GM18502 (cell line): ENCODE measurements around the gene SLC35B1.

Experiments used
- ATAC-seq: cut with Tn5 transposase; IDR thresholded peaks from one replicate; pipeline ENCODE4 v1.9.1; 2021; ENCODE audit warnings: mild to moderate bottlenecking; ENCODE audit not compliant: unreplicated experiment, poor library complexity

The SLC35B1 gene

DNA sequence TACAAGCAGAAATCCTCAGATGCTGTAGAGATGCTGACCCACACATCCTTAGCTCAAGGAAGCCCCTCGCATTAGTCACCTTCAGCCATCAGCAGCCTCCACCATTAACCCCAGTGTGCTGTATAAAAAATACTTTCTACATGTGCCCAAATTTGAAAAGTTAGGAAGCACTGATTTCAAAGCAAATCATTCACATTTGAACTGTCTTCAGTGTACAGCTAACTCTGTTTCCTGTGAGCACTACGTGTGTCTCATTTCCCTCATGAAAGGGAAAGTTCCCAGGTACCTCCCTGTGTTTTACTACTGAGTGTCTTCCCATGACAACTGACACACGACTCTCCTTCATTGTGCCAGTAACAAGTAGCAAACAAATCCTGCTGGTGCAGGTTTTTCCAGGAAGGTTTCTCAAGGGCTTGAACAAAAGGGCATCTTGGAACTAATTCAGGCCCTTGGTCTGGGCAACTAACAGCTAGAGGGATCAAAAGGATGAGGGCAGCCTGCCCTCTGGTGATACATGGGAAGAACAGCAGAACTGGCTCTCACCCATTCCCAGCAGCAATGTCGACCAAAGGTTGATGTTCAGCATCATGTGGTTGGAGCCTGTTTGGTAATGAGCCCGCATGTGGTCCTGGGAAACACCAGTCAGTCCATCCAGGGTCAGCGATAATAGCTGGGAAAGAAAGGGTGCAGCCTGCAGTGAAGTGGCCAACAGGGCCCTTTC lies 4.0 kb downstream of the SLC35B1 start:
- no peak for ATAC-seq

GRCh38 chr17:49700960-49701359 lies 6.8 kb downstream of the SLC35B1 start:
- ATAC-seq, result no peak

DNA sequence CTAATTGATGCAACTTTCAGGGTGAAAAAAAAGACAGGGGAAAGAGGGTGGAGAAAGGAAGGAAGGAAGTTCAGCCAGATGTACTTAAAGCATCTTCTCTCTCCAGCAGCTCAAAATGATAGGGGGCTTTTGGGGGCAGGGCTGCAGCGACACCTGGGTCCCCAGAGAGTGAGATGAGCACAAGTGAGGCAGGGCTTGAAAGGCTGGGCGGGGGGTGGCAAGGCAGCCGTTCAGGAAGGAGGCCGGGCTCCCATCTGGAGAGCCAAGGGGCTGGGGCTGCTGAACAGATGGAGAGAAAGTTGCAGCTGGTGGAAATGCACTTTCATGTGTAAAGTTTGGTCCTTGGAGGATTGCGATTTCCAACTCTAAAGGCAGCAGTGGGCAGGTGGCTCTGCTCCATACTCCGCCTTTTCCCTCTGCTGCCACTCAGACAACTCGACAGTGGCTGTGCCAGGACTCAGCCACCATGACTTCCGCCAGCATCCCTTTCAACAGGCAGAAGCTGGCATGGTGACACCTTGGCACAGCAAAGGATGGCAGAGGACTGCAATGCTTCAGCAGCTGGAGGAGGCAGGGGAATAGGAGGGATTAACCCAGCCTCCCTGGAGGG lies 7.7 kb downstream of the SLC35B1 start:
- ATAC-seq, result no peak

DNA sequence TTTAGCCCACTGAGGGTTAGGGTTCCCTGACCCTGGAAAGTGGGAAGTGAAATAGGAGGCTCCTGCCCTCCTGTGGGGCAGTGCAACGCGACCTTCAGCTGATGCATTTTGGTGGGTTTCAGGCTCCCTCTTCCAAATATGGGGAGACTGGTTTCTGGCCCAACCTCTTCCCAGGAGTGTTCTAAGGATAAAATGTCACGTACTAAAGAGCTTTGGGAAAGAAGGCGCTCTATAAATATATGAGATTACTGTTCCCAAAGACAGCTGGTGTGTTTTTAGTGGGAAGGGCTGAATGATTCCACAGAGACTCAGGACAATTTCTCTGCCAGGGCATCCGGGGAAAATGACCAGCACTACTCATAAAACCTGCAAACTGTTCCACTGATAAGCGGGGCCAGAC lies 9.8 kb downstream of the SLC35B1 start:
- no peak for ATAC-seq

DNA sequence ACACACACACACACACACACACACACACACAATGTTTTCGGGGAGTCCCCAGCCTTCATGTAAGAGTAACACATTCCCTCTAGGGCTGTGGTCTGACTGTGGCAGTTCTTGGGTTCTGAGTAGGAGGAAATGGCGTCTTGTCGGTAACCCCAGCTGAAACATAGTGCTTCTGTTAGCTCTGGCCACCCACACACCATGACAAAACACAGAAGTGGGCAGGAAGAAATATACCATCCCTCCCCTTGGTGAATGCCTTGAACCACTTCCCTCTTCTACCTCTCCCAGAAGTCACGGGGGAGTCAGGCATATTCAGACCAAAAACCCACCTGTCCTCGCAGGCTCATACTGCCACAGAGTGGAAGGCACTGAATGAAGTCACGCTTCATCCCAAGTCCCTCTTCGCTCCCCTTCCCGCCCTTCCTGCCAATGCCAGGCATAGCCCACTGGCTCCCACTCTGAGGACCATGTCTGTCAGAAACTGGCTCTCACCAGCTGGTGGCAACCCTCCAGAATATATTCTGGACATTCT lies 11.5 kb downstream of the SLC35B1 start:
- peak; percentile 58 for ATAC-seq

GRCh38 chr17:49695698-49696232 lies 12.0 kb downstream of the SLC35B1 start:
- ATAC-seq, result no peak

GRCh38 chr17:49694847-49695697 lies 12.7 kb downstream of the SLC35B1 start:
- ATAC-seq, result no peak

DNA sequence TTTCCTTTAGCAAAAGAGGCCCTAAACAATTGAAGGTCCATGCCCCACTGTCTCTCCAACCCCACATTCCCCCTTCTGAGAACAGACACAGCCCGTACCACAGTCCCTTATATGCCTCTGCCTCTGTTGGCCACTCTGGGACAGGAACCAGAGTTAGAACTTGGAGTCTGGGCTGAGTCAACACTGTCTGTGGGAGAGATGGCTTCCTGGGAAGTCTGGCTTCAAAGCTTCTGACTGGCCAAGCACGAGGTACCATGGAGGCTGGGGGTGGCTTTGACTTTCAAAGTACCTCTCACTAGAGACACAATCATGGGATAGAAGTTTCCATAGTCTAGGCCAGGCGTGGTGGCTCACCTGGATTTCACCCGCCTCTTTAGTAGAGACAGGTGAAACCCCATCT lies 15.0 kb downstream of the SLC35B1 start:
- ATAC-seq, result no peak

GRCh38 chr17:49691677-49692191 lies 16.0 kb downstream of the SLC35B1 start:
- ATAC-seq, result no peak

DNA sequence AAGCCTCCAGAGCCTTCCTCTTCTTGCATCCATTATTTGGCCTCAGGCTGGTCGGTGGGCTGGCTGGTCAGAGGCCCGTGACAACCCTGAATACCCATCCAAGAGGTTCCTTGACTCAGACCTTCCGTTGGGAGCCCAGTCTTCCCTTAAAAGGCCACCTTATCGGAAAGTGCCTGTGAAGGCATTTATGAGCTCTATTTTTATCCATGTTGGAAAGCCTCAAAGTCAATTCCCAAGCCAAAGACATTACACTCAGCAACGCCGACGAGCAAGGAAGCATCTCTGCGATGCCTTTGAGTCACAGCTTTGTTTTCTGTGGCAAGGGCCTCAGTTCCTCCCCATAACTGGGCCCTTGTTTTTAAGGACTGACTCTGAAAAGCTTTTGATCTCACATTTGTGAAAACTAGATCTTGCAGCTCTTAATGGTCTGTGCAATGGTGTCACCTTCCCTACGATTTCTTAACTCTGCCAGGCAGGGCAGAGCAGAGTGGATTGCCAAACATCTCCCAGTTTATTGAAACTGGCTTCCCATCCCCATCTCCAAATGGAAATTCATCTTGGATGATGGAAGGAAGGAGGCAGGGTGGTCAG lies 16.6 kb downstream of the SLC35B1 start:
- no peak for ATAC-seq

DNA sequence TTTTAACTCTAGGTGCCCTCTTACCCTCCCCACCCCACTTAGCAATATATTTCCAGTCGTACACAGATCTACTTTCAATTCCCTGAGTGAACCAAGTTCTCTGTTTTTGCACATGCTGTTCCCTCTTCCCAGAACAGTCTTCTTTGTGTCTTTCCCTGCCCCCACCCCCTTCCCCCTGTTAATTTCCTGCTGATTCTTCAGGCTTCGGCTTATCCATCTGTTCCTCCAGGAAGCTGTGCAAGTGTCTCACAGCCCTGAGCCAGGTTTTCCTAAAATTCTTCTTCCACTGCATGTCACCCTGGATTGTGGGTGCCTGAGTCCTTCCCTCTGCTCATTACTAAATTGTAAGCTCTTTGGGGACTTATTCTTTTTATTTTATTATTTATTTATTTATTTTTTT lies 17.5 kb downstream of the SLC35B1 start:
- no peak for ATAC-seq

- ATAC-seq, result no peak
Observed at GRCh38 chr17:49688848-49689247, 18.9 kb downstream of the SLC35B1 start.

DNA sequence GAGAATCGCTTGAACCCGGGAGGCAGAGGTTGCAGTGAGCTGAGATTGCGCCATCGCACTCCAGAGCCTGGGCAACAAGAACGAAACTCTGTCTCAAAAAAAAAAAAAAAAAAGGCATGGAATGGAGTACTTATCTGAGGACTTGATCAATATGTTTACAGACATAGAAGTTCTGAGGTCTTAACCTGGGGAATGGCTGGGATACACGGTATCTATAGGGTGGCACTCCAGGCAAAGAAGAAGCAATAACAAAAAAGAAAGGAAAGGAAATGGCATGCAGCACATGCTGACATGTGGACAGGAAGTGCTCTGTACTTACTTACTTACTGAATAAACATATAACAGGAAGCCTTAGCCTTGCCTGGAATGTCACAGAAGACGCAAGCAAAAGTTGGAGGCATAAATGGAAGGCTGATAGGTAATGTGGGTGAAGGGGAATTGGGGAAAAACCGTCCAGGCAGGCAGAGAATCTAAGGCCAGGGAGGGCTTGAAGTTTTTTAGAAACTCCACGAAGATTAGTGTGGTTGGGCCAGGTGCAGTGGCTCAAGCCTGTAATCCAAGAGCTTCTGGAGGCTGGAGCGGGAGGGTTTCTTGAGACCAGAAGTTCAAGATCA lies 19.8 kb downstream of the SLC35B1 start:
- no peak for ATAC-seq

DNA sequence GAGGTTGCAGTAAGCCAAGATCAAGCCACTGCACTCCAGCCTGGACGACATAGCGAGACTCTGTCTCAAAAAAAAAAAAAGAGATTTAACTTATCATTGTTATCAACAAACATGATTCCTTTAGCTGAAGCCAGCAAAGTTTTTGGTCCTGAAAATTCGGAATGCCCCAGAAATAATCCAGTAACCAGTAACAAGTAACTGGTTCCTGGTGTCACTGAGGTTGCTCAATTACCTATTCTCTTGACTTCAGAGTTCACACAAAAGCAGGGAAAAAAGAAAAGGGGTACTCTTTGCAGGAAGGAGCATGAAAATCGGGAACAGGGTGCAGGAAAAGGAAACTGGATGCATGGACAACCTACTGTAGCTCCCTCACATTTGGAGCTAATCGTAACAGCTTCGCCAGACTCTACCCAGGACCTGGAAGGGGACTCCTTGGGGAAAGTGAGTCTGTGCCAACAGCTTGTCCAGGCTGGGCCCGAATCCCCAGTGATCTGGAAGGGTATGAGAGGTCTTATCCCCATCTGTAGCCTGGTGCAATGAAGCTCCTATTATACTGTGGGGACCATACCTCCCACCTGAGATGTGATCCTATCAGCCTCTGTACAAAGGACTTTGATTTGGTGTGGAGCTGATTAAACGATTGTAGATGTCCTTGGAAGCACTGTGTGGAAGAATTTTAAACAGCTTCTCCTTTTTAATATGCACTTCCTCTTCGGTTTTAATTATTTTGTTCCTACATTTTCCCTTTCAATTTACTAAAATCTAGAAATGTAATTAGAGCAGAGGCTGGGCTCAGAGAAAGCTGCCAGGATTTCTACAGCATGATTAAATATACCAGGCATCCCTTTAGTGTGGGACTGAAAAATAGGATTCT lies 26.4 kb downstream of the SLC35B1 start:
- ATAC-seq, result no peak

DNA sequence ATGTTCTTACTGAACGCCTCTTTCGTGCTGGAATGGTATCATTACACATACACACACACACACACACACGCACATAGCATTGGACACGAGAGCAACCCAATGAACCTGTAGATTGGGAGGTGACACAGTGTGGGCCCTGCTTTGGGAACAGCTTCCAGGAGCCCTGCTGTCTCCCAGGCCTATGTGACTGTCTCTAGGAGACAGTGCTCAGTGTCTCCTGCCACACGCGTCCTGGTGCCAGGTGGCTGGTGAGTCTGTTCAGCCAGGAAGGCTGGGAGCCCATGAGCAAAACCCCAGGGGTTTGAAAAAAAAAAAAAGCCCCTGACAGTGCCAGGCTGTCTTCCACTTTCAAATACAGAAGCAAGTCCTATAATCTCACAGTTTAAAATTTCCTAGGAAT lies 27.4 kb downstream of the SLC35B1 start:
- ATAC-seq, result no peak

GRCh38 chr17:49677933-49678847 lies 29.6 kb downstream of the SLC35B1 start, which contains the start of gene SPOP:
SPOP (minus strand) TSS chr17:49678097; CDS start chr17:49622810, 55,287 bp downstream.
- peak; percentile 81 for ATAC-seq

DNA sequence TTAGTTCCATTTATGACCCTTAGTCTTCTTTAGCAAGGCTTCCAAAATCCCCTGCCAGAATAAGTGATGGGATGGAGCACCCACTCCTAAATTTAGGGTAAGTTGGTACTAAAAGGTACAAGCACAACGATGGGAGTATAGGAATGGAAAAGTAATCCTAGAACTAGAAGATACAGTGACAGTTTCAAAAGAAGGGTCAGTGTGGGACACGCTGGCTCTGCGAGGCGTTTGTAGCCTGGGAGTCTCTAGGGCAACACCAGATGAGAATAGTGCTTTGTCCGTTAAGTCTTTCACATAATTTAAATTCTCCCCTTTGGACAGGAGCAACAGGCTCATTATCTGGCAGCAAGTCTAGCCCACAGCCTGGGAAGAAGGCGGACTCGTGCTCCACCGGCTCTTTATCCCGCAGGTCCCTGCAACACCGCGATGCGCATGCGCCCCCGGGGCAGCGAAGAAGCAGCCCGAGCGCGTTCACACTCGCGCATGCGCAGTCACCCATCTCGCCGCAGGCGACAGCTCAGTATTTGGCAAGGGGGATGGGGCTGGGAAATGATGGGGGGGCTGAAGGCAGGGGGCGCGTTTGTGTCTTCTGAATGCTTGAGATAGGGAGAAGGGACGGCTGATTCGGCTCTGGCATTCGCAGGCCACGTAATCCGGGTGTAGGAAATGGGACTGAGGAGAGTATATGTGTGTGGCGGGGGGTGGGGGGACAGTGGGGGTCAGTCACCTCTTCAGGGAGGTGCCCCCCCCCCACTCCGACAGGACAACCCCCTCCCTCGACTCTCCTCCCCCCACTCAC lies 30.4 kb downstream of the SLC35B1 start:
- ATAC-seq, result peak; percentile 47
